Gastroesophageal sphincter (tissue), 3 donors: ENCODE data around the gene ZNF576.

Experiments used
- EP300 ChIP-seq: sonication (generic); formaldehyde crosslinking; IDR thresholded peaks from one replicate; pipeline ENCODE4 v1.6.1; 2017; ENCODE audit warnings: antibody characterized with exemption, mild to moderate bottlenecking
- POLR2A ChIP-seq, 2 donors: fragments of 450-650 bp; IDR thresholded peaks; one replicate each; pipeline ENCODE4 v1.6.1; 2017; ENCODE audit warnings: antibody characterized with exemption in 2 of 2, mild to moderate bottlenecking in 2 of 2, moderate library complexity in 1 of 2
- POLR2AphosphoS5 ChIP-seq: sonication (generic); formaldehyde crosslinking; IDR thresholded peaks from one replicate; pipeline ENCODE4 v1.6.1; 2017; ENCODE audit warnings: antibody characterized with exemption
- TF ChIP-seq, protein P1 (sequence below), 4 experiments: fragments of 200-600 bp in 2 of 4; fragments of 450-650 bp in 2 of 4; sonication (generic) in 1 of 4; IDR thresholded peaks; one replicate each; pipeline ENCODE4 v1.5.1; 2017 to 2019; ENCODE audit warnings: antibody characterized with exemption in 4 of 4, mild to moderate bottlenecking in 2 of 4, moderate library complexity in 2 of 4

DNA sequence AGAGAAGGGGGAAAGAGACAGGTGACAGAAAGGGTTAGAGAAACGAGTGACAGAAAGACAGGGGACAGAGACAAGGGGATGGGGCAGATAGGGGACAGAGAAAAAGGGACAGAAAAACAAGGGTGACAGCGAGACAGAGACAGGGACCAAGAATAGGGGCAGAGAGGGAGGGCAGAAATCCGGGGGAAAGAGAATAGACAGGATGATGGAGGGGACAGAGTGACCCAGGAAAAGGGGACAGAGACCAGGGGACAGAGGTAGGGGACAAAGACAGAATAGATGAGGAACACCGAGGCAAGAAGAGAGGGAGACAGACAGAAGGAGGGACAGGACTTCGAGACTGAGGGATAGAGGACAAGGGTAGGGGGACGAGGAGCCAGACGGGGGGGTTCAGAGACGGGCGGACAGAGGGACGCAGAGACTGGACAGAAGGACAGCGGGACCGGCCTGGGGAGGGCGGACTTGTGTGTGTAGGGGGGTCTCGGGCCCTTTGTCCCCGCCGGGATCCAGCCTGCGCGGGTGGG, 42.7 kb downstream of the ZNF576 start:
- TF ChIP-seq, protein P1, sequence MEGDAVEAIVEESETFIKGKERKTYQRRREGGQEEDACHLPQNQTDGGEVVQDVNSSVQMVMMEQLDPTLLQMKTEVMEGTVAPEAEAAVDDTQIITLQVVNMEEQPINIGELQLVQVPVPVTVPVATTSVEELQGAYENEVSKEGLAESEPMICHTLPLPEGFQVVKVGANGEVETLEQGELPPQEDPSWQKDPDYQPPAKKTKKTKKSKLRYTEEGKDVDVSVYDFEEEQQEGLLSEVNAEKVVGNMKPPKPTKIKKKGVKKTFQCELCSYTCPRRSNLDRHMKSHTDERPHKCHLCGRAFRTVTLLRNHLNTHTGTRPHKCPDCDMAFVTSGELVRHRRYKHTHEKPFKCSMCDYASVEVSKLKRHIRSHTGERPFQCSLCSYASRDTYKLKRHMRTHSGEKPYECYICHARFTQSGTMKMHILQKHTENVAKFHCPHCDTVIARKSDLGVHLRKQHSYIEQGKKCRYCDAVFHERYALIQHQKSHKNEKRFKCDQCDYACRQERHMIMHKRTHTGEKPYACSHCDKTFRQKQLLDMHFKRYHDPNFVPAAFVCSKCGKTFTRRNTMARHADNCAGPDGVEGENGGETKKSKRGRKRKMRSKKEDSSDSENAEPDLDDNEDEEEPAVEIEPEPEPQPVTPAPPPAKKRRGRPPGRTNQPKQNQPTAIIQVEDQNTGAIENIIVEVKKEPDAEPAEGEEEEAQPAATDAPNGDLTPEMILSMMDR (IDR thresholded peaks at IDR 0.05): no peak
- TF ChIP-seq POLR2A (IDR thresholded peaks at IDR 0.05) (no peak), POLR2AphosphoS5 (no peak), EP300 (no peak)
